GM21786 (cell line): Measurements from ENCODE around the gene FGD2.
A peak's percentile ranks its signal among the peaks of the same experiment; 100 is the strongest.

ENCODE experiments used
- ATAC-seq: cut with Tn5 transposase; IDR thresholded peaks from one replicate; pipeline ENCODE4 v1.9.1; 2021; ENCODE audit not compliant: unreplicated experiment

FGD2 gene

GRCh38 chr6:36970892-36971842, 34.3 kb upstream of the FGD2 start:
- ATAC-seq: no peak

GRCh38 chr6:36971921-36972673, 33.4 kb upstream of the FGD2 start:
- ATAC-seq: no peak

GRCh38 chr6:36973190-36973589, 32.3 kb upstream of the FGD2 start:
- no peak for ATAC-seq

GRCh38 chr6:36973647-36974046, 31.8 kb upstream of the FGD2 start:
- no peak for ATAC-seq

GRCh38 chr6:36975231-36976006, 30.0 kb upstream of the FGD2 start:
- no peak for ATAC-seq

- no peak for ATAC-seq
Measured at GRCh38 chr6:36976007-36976264, 29.5 kb upstream of the FGD2 start.

- ATAC-seq: no peak
Measured at GRCh38 chr6:36976509-36976908, 28.9 kb upstream of the FGD2 start.

- no peak for ATAC-seq
Measured at GRCh38 chr6:36976931-36977330, 28.5 kb upstream of the FGD2 start.

- no peak for ATAC-seq
Measured at GRCh38 chr6:36977470-36977941, 27.9 kb upstream of the FGD2 start.

GRCh38 chr6:36978421-36979346, 26.8 kb upstream of the FGD2 start:
- ATAC-seq: no peak

GRCh38 chr6:36979347-36979742, 26.1 kb upstream of the FGD2 start:
- no peak for ATAC-seq

GRCh38 chr6:36980129-36980528, 25.3 kb upstream of the FGD2 start:
- no peak for ATAC-seq

- ATAC-seq: no peak
Measured at GRCh38 chr6:36980876-36981619, 24.4 kb upstream of the FGD2 start.

GRCh38 chr6:36983538-36983937, 21.9 kb upstream of the FGD2 start:
- no peak for ATAC-seq

GRCh38 chr6:36984581-36985416, 20.7 kb upstream of the FGD2 start:
- ATAC-seq: no peak

- ATAC-seq: no peak
Measured at GRCh38 chr6:36985417-36985807, 20.0 kb upstream of the FGD2 start.

GRCh38 chr6:36985808-36986703, 19.4 kb upstream of the FGD2 start, which contains the start of gene MTCH1:
MTCH1 (minus strand) TSS chr6:36986196; CDS start chr6:36986173, 23 bp downstream.
- ATAC-seq: peak; percentile 83

GRCh38 chr6:36986704-36987047, 18.8 kb upstream of the FGD2 start:
- ATAC-seq: peak; percentile 9
